ENCODE measurements around the gene TRIO.

The TRIO gene

GRCh38 chr5:14231890-14232289 lies 88.7 kb downstream of the TRIO start:
- DNase-seq = no peak

GRCh38 chr5:14234204-14234603 lies 91.1 kb downstream of the TRIO start:
- no peak for DNase-seq

- DNase-seq = no peak
Measured at GRCh38 chr5:14235872-14236271, 92.7 kb downstream of the TRIO start.

DNA sequence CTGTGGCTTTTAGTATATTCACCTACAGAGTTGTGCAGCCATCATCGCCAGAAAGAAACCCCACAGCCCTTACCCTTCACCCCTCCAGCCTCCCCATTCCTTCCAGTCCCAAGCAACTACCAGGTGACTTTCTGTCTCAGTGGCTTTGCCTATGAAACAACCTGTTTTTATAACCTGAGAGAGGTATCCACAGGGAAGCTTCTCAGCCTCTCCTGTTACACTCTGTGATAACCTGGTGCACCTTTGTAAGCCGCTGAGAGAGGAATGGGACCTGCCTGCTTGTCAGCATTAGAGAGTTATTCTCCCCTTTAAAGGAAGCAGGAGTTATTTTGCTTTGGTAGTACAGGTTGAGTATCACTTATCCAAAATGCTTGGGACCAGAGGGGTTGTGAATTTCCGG lies 93.6 kb downstream of the TRIO start:
- no peak for DNase-seq

DNA sequence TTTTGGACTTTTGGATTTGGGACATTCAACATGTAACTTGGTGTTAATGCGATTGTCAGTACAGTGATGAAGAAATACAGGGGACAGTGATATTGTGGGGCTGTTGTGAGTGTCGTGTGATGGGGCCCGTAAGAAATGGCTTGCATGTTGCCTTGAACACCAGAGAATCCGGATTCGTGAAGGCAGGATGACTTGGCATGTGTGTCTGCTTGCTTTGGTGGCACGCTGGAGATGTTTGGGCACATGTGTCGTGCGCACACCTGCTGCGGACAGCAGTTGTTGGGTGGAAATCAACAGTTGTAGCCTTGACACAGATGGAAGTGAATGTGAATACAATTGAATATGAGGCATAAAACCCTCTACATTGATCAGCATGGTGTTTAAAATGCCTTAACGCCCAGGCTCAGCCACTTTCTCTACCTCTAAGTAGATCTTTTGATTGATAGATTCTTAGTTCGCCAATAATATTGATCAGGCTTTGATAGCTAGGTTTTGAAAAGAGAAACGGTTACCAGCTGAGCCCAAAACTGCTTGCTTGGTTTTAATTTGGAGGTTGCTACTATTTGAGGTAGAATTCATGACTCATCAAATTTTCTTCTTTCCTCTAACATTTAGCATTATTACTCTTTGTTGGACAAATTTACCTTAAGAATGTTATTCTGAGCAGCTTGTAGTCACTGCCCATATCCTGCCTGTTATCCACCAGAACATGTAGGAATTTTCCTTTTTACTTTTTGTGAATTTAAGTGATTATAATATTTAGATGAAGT lies 94.4 kb downstream of the TRIO start:
- DNase-seq = no peak

- no peak for DNase-seq
Measured at GRCh38 chr5:14238272-14238671, 95.1 kb downstream of the TRIO start.

GRCh38 chr5:14239404-14239803 lies 96.3 kb downstream of the TRIO start:
- no peak for DNase-seq

GRCh38 chr5:14239951-14240350 lies 96.8 kb downstream of the TRIO start:
- DNase-seq = no peak

GRCh38 chr5:14240359-14240758 lies 97.2 kb downstream of the TRIO start:
- DNase-seq = no peak

DNA sequence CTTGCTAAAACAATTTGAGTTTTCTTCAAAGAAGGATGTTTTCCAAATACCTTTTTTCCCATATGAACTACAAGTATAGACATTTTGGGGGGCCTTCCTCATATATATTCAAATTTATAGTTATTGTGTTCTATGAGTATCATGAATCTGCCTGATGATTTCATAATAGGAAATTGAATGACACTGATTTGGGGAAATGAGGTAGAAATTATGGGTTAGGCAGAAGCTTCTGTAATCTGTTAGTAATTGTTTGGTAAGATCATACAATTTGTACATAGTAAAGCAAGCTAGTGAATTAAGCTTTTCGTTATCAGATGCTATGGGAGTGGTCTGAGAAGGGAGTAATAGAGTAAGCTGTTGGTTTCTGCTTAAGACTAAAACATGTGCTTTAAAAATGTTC lies 98.0 kb downstream of the TRIO start:
- no peak for DNase-seq

DNA sequence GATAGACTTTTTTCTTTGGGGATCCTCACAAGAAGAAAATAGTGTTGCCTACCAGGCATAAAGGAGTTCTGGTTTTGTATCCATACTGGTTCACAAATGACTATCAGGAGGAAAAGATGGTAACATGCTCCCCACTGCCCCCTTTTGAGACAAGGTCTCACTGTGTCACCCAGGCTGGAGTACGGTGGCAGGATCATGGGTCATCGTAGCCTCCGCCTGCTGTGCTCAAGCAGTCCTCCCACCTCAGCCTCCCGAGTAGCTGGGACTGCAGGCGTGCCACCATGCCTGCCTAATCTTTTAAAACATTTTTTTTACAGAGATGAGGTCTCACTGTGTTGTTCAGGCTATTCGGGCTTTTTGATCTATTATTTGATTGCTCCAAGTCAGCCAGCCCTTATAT lies 99.3 kb downstream of the TRIO start:
- no peak for DNase-seq

GRCh38 chr5:14242871-14243383 lies 99.8 kb downstream of the TRIO start:
- no peak for DNase-seq

GRCh38 chr5:14243766-14244165 lies 100.6 kb downstream of the TRIO start:
- no peak for DNase-seq

DNA sequence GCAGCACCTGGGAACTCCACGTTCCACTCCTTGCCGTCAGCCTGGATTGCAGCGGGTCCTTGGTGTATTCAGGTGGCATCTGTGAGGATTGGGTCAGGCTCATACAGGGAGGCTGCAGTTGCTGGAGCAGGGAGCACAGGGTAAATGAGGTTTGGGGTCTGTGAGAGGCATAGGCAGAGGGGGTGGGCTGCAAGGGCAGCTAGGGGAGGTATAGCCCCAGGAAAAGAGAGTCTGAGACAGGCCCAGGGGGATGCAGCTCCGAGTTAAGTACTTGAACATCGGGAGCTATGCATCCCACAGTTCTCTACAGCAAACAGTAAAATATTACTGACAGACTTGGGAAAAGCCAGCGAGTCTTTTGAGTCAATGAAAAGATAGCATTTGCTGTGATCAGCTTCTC lies 101.6 kb downstream of the TRIO start:
- DNase-seq = no peak

DNA sequence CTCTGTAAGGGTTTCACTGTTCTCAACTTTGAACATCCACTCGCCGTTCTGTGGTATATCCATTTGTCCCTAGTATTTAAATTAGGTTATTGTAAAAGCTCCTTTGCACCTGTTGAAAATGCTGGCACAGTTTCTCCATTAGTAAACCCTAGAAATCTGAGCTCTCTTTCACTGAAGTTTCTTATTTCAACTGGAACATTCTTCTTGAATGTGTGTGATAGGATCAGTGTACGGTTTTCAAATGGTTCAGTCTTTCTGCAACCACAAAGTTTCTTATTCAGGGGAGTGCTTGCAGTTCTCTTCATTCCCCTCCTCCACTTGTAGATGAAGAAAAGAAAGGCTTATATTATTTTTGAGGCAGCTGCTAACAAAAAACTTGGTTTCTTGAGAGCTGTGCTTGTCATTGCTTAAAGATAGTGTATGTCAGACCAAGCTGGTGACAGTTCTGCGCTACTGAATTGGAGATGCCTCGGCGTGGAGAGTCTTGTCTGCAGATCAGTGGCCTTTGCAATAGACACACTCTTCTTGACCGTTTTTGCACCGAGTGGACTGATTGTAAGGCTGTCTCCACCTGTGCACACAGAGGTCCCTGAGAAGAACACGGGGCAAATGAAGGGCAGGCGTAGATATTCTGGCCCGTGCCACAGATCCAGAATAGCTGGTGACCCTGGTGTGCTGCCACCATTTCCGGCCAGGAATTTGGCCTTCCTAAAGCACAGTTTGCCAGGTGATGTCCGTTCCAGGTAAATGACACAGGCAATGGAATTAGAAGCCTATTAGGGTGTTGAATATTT lies 102.2 kb downstream of the TRIO start:
- no peak for DNase-seq

GRCh38 chr5:14246350-14247053 lies 103.4 kb downstream of the TRIO start:
- DNase-seq = no peak

DNA sequence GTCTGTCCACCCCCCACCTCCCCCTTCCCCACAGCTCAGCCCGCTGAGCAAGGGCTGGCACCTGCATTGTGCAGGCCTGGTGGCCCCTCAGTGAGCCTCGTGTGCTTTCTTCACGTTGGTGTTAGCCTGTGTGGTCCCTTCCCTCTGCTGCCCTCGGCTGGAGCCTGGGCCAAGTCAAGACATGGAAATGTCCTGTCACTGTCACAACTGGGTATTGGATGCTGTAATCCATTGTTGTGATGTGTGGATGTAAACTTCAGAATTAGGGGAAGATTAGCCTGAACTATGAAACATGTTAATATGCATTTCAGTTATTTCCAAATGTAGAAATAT lies 103.9 kb downstream of the TRIO start:
- no peak for DNase-seq

GRCh38 chr5:14249258-14250082 lies 106.3 kb downstream of the TRIO start:
- DNase-seq = no peak

DNA sequence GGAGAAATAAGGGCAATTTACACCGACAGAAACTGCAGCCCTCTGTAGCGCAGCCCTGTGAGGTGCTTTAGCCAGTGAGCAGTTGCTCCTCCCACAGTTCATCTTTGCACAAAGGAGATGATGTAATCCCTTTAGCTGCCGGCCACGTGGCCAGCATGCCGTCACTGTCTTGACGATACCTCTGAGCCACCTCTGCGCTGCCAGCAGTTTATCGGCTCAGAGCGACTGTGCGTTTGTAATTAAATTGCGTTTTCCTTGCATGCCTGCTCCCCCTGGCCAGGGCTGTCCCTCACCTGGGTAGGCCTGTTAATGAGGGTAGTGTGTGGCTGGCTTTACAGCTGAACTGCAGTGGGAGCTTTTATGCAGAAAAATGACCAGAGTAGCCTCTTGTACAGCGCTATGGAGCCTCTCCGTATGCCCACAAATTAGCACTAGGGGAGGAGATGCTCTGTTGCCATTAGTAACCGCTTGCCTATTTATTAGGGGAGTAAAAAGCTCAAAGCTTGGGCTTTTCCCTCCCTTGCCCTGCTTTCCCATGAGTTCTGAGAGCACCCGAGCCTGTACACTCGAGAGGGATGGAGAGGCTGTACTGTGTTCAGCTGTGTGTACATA lies 107.0 kb downstream of the TRIO start:
- DNase-seq = no peak

- no peak for DNase-seq
Measured at GRCh38 chr5:14250748-14251701, 107.9 kb downstream of the TRIO start.

- no peak for DNase-seq
Measured at GRCh38 chr5:14251733-14252132, 108.6 kb downstream of the TRIO start.
